B cell (primary cell): ENCODE results near the gene TMX2. TPM values are rescaled to one million over a fixed set of nuclear protein-coding genes. Genes with fewer than 3 reads are reported as not detected.

ENCODE experiments used
- ATAC-seq: fragments of 200-7000 bp; cut with Tn5 transposase; one replicate; pipeline ENCODE4 v1.10.0; 2021; ENCODE audit warnings: low read depth, mild to moderate bottlenecking, moderate number of reproducible peaks, moderate library complexity
- CTCF ChIA-PET: fragments of 350-600 bp; sonication (Branson Sonifier 250); formaldehyde crosslinking; loops from one replicate; lab custom pipeline; 2021; ENCODE audit warnings: antibody characterized with exemption, inconsistent platforms; lab: Charles Lee
- POLR2A ChIA-PET: fragments of 350-600 bp; sonication (Branson Sonifier 250); formaldehyde crosslinking; loops from one replicate; lab custom pipeline; 2021; ENCODE audit warnings: antibody characterized with exemption; lab: Charles Lee
- DNase-seq: peaks from one replicate; pipeline ENCODE4 v3.0.0; 2013
- H2AFZ ChIP-seq: 2 replicates; pipeline ENCODE4 v1.6.1; 2012; ENCODE audit warnings: mild to moderate bottlenecking, low read depth, low read length; ENCODE audit not compliant: insufficient read depth, poor library complexity, severe bottlenecking
- H3K27ac ChIP-seq, 2 donors: 1 replicate in 1 of 2; 2 replicates in 1 of 2; pipeline ENCODE4 v1.5.1; 2012 to 2013; ENCODE audit warnings: low read length in 2 of 2, mild to moderate bottlenecking in 2 of 2, moderate library complexity in 1 of 2
- H3K27me3 ChIP-seq, 4 experiments: fragments of 200-600 bp in 1 of 4; sonication (generic) in 1 of 4; replicated peaks in 1 of 4; 1 replicate in 2 of 4; 2 replicates in 2 of 4; pipeline versions ENCODE4 v1.6.1 to v1.7.0; 2013 to 2016; ENCODE audit warnings: low read length in 3 of 4, mild to moderate bottlenecking in 2 of 4, mixed read lengths in 1 of 4, moderate library complexity in 1 of 4; ENCODE audit not compliant: insufficient read depth in 4 of 4, control insufficient read depth in 3 of 4; ENCODE audit errors: control extremely low read depth in 1 of 4
- H3K36me3 ChIP-seq, 2 experiments: replicated peaks in 1 of 2; 1 replicate in 1 of 2; 2 replicates in 1 of 2; pipeline versions ENCODE4 v1.6.1 to v1.7.1; 2013; ENCODE audit warnings: low read length in 1 of 2; ENCODE audit not compliant: insufficient read depth in 2 of 2, control insufficient read depth in 1 of 2; ENCODE audit errors: control extremely low read depth in 1 of 2, extremely low read depth in 1 of 2
- H3K4me1 ChIP-seq, 2 donors: fragments of 200-600 bp in 1 of 2; sonication (generic) in 1 of 2; 1 replicate in 1 of 2; 2 replicates in 1 of 2; pipeline versions ENCODE4 v1.5.1 to v1.6.1; 2013 to 2017; ENCODE audit warnings: low read length in 2 of 2; ENCODE audit not compliant: control insufficient read depth in 2 of 2, insufficient read depth in 2 of 2
- H3K4me2 ChIP-seq: replicated peaks from 2 replicates; pipeline ENCODE3; 2012; ENCODE audit warnings: mild to moderate bottlenecking, low read depth, low read length; ENCODE audit not compliant: poor library complexity, severe bottlenecking
- H3K4me3 ChIP-seq, 5 experiments: fragments of 200-600 bp in 1 of 5; sonication (generic) in 1 of 5; 1 replicate in 3 of 5; 2 replicates in 2 of 5; pipeline versions ENCODE4 v1.5.1 to v1.7.0; 2011 to 2016; ENCODE audit warnings: low read length in 4 of 5, mild to moderate bottlenecking in 4 of 5, low read depth in 2 of 5, control low read depth in 1 of 5, moderate library complexity in 1 of 5; ENCODE audit not compliant: insufficient read depth in 1 of 5; ENCODE audit errors: control extremely low read depth in 1 of 5, extremely low read depth in 1 of 5
- H3K79me2 ChIP-seq: fragments of 200-600 bp; sonication (generic); one replicate; pipeline ENCODE4 v1.6.0; 2016; ENCODE audit warnings: low read length; ENCODE audit not compliant: control insufficient read depth, insufficient read depth
- H3K9ac ChIP-seq: fragments of 200-600 bp; sonication (generic); 2 replicates; pipeline ENCODE4 v1.6.1; 2017; ENCODE audit warnings: mild to moderate bottlenecking, low read length, moderate library complexity
- H3K9me3 ChIP-seq, 3 donors: one replicate each; pipeline versions ENCODE4 v1.6.1 to v1.7.1; 2013; ENCODE audit warnings: low read length in 2 of 3; ENCODE audit not compliant: control insufficient read depth in 2 of 3, insufficient read depth in 1 of 3; ENCODE audit errors: control extremely low read depth in 1 of 3
- H4K20me1 ChIP-seq: 2 replicates; pipeline ENCODE4 v1.6.0; 2012; ENCODE audit warnings: mild to moderate bottlenecking, low read length; ENCODE audit not compliant: insufficient read depth, control insufficient read depth, poor library complexity, severe bottlenecking
- H3K27ac Mint-ChIP-seq: one replicate; pipeline ENCODE4 v1.8.0; 2021; ENCODE audit warnings: mixed read lengths
- H3K27me3 Mint-ChIP-seq: one replicate; pipeline ENCODE4 v1.8.0; 2021; ENCODE audit warnings: mixed read lengths
- H3K4me1 Mint-ChIP-seq: one replicate; pipeline ENCODE4 v1.8.0; 2021; ENCODE audit warnings: mixed read lengths
- H3K4me3 Mint-ChIP-seq: one replicate; pipeline ENCODE4 v1.8.0; 2021; ENCODE audit warnings: mixed read lengths
- H3K9me3 Mint-ChIP-seq: one replicate; pipeline ENCODE4 v1.8.0; 2022; ENCODE audit warnings: mixed read lengths; ENCODE audit not compliant: insufficient read depth
- EZH2 ChIP-seq: IDR thresholded peaks from 2 replicates; pipeline ENCODE4 v1.6.1; 2012; ENCODE audit warnings: borderline replicate concordance, low read depth, mild to moderate bottlenecking, moderate library complexity, low read length; ENCODE audit not compliant: insufficient read depth, poor library complexity, severe bottlenecking
- WGBS: methylation state at CpG from one replicate; pipeline ENCODE4 v1.1.5; 2013; ENCODE audit warnings: missing lambda C conversion rate; ENCODE audit not compliant: insufficient coverage; 5-methylcytosine and 5-hydroxymethylcytosine counted together
- intact Hi-C: fragments of 100-400 bp; cut with micrococcal nuclease; formaldehyde crosslinking; loops from one replicate; pipeline ENCODE4 v1.10.0; 2022
- polyA plus RNA-seq: library from polyadenylated mRNA; depleted of rRNA; stranded (reverse); fragments of >200 nt; gene quantifications from 2 replicates; pipeline ENCODE4 v1.2.3, GENCODE V29; 2012
- total RNA-seq, 2 donors: library from RNA; stranded (reverse); fragments of 120-200 nt in 1 of 2; gene quantifications; 1 replicate in 1 of 2; 2 replicates in 1 of 2; pipeline versions ENCODE4 v1.2.3 to v1.2.4, GENCODE V29; 2013 to 2022
- TF ChIP-seq, protein P1 (sequence below): fragments of 200-600 bp; IDR thresholded peaks from one replicate; pipeline ENCODE4 v1.8.0; 2022; ENCODE audit warnings: antibody characterized with exemption, mild to moderate bottlenecking

Gene TMX2
- total and polyA plus RNA-seq, 2 donors (not counting 1 experiment from before 2014, with no cell fraction given), result 40.3 to 60.2 TPM

DNA sequence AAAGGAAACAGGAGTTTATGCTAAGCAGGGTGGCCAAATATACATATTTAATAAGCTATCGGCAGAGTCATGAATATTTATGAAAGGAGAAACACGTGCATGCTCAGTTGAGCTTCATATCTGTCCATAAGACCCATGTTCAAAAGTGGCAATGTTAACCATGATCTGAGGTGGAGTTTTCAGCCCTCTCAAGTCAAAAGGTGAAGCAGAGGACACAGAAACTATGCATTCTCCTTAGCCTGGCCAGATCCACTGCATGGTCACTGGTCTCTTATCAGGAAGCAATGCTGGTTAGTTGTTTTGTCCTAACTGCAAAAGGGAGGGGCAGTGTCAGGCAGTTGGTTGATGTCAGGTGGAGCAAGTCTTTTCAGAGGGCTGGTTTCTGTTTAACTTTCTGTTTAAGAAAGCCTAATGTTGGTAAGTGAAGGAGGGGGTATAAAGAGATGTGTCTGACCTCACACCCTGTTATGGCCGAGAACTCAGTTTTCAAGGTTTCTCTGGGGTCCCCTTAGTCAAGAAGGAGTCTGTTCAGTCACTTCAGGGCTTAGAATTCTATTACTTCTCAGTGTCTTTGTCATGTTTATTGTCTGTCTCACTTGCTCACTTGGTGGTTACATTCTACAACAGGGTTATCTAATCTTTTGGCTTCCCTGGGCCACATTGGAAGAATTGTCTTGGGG lies 23.4 kb downstream of the TMX2 start:
- Histone ChIP-seq H3K27me3 (no peaks in the 10 kb centered on the region), H3K4me1 (peaks cover 0 to 4% of the 10 kb centered on the region in 2 donors), H3K4me3 (no peak overlapping the region), H3K36me3 (peaks cover 0 to 31% of the 10 kb centered on the region in 2 experiments), H2AFZ (no peak overlapping the region), H3K9me3 (no peaks in the 10 kb centered on the region), H3K9ac (no peak overlapping the region), H4K20me1 (peaks cover 7% of the 10 kb centered on the region), H3K79me2 (peaks cover 50% of the 10 kb centered on the region), H3K4me2 (no peak overlapping the region), H3K27ac (no peak overlapping the region)
- TF ChIP-seq, protein P1, sequence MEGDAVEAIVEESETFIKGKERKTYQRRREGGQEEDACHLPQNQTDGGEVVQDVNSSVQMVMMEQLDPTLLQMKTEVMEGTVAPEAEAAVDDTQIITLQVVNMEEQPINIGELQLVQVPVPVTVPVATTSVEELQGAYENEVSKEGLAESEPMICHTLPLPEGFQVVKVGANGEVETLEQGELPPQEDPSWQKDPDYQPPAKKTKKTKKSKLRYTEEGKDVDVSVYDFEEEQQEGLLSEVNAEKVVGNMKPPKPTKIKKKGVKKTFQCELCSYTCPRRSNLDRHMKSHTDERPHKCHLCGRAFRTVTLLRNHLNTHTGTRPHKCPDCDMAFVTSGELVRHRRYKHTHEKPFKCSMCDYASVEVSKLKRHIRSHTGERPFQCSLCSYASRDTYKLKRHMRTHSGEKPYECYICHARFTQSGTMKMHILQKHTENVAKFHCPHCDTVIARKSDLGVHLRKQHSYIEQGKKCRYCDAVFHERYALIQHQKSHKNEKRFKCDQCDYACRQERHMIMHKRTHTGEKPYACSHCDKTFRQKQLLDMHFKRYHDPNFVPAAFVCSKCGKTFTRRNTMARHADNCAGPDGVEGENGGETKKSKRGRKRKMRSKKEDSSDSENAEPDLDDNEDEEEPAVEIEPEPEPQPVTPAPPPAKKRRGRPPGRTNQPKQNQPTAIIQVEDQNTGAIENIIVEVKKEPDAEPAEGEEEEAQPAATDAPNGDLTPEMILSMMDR, result no peak
- TF ChIP-seq EZH2, result no peak
- ATAC-seq, result no peak
- Mint-ChIP-seq H3K9me3 (no peaks in the 10 kb centered on the region), H3K27ac (peak overlapping the region; percentile 15), H3K27me3 (no peaks in the 10 kb centered on the region), H3K4me1 (peaks cover 4% of the 10 kb centered on the region), H3K4me3 (no peak overlapping the region)
- 90% methylated on average over 2 of the region's 3 CpGs for WGBS
- ChIA-PET POLR2A (no interaction called here), CTCF (interaction anchor here (0.6 to 1.4 kb wide), 3 partner anchors 16 to 208 kb away, joined by 3 read pairs; partner anchors contain the start of gene BTBD18)
- intact Hi-C loops, result no loop called here
- no peak for DNase-seq
